H1 (cell line): Measurements from ENCODE around the gene ZPR1. TPM values are rescaled to one million over a fixed set of nuclear protein-coding genes. Genes with fewer than 3 reads are reported as not detected.

Experiments used
- CTCF ChIA-PET: fragments of 300-600 bp; sonication (Branson Sonifier 250); formaldehyde crosslinking; loops from one replicate; lab custom pipeline; 2021; ENCODE audit not compliant: partially characterized antibody; lab: Charles Lee
- POLR2A ChIA-PET: fragments of 300-600 bp; sonication (Branson Sonifier 250); formaldehyde crosslinking; loops from one replicate; lab custom pipeline; 2021; ENCODE audit warnings: inconsistent platforms; ENCODE audit not compliant: partially characterized antibody; lab: Charles Lee
- DNase-seq, 2 experiments: peaks; one replicate each; pipeline versions ENCODE4 v3.0.0 to v3.0.0-alpha.2; 2010 to 2022; ENCODE audit warnings: low spot score in 2 of 2, low read depth in 1 of 2, mixed read lengths in 1 of 2
- FAIRE-seq: peaks from 2 replicates; lab custom pipeline; 2011; peaks lifted over from hg19 to GRCh38; lab: Jason Lieb, UNC
- H2AFZ ChIP-seq: 2 replicates; pipeline ENCODE4 v1.8.1; 2012; ENCODE audit warnings: low read length, inconsistent platforms
- H2AK5ac ChIP-seq: 2 replicates; pipeline ENCODE4 v1.6.1; 2013; ENCODE audit warnings: low read depth, low read length
- H2BK120ac ChIP-seq: replicated peaks from 2 replicates; pipeline ENCODE3; 2013; ENCODE audit warnings: low read depth, low read length, inconsistent platforms
- H2BK12ac ChIP-seq: 2 replicates; pipeline ENCODE4 v1.6.1; 2013; ENCODE audit warnings: low read depth, low read length
- H2BK15ac ChIP-seq: 2 replicates; pipeline ENCODE4 v1.6.1; 2013; ENCODE audit warnings: low read length
- H2BK20ac ChIP-seq: 2 replicates; pipeline ENCODE4 v1.6.1; 2013; ENCODE audit warnings: low read length
- H2BK5ac ChIP-seq: 2 replicates; pipeline ENCODE4 v1.6.1; 2013; ENCODE audit warnings: low read depth, low read length
- H3K14ac ChIP-seq: 2 replicates; pipeline ENCODE4 v1.6.1; 2013; ENCODE audit warnings: inconsistent platforms; ENCODE audit not compliant: insufficient read length
- H3K18ac ChIP-seq: 2 replicates; pipeline ENCODE4 v1.6.1; 2013; ENCODE audit warnings: low read length; ENCODE audit errors: extremely low read depth
- H3K23ac ChIP-seq: 2 replicates; pipeline ENCODE4 v1.6.1; 2013; ENCODE audit warnings: inconsistent platforms; ENCODE audit not compliant: insufficient read length
- H3K23me2 ChIP-seq: 2 replicates; pipeline ENCODE4 v1.6.1; 2013; ENCODE audit warnings: low read depth, low read length
- H3K27ac ChIP-seq: 2 replicates; pipeline ENCODE4 v1.6.1; 2011; ENCODE audit warnings: low read depth, low read length, inconsistent platforms
- H3K27me3 ChIP-seq, 4 experiments: replicated peaks in 1 of 4; 1 replicate in 1 of 4; 2 replicates in 3 of 4; pipeline versions ENCODE4 v1.6.1 to v1.8.1; 2011 to 2013; ENCODE audit warnings: low read length in 3 of 4, mild to moderate bottlenecking in 3 of 4, inconsistent platforms in 2 of 4, mixed read lengths in 2 of 4, moderate library complexity in 1 of 4; ENCODE audit not compliant: control insufficient read depth in 3 of 4, insufficient read depth in 3 of 4; ENCODE audit errors: extremely low read depth in 1 of 4
- H3K36me3 ChIP-seq, 4 experiments: 2 replicates each; pipeline versions ENCODE4 v1.6.1 to v1.8.1; 2011 to 2013; ENCODE audit warnings: mild to moderate bottlenecking in 4 of 4, low read length in 3 of 4, moderate library complexity in 2 of 4, control low read depth in 1 of 4, inconsistent platforms in 1 of 4; ENCODE audit not compliant: insufficient read depth in 4 of 4, control insufficient read depth in 2 of 4
- H3K4ac ChIP-seq: replicated peaks from 2 replicates; pipeline ENCODE3; 2013; ENCODE audit warnings: low read length, low read depth, mixed read lengths, inconsistent platforms; ENCODE audit not compliant: insufficient read length
- H3K4me1 ChIP-seq, 4 experiments: replicated peaks in 1 of 4; 1 replicate in 1 of 4; 2 replicates in 3 of 4; pipeline versions ENCODE4 v1.6.1 to v1.8.1; 2011 to 2013; ENCODE audit warnings: low read length in 3 of 4, inconsistent platforms in 2 of 4, mixed read lengths in 1 of 4; ENCODE audit not compliant: insufficient read depth in 4 of 4, control insufficient read depth in 3 of 4
- H3K4me2 ChIP-seq, 2 experiments: 2 replicates each; pipeline versions ENCODE4 v1.6.1 to v1.8.1; 2011 to 2013; ENCODE audit warnings: low read depth in 2 of 2, low read length in 2 of 2, control low read depth in 1 of 2, inconsistent platforms in 1 of 2, mild to moderate bottlenecking in 1 of 2; ENCODE audit not compliant: insufficient read depth in 1 of 2
- H3K4me3 ChIP-seq, 4 experiments: fragments of 200-600, 300-600 bp in 1 of 4; sonication (generic), shearing (Covaris generic), sonication (Bioruptor Twin) in 1 of 4; 2 replicates each; pipeline versions ENCODE4 v1.5.1 to v1.8.1; 2011 to 2016; ENCODE audit warnings: low read length in 4 of 4, low read depth in 3 of 4, control low read depth in 2 of 4, inconsistent platforms in 2 of 4, mild to moderate bottlenecking in 2 of 4, mixed read lengths in 1 of 4, moderate library complexity in 1 of 4; ENCODE audit not compliant: insufficient read depth in 2 of 4; ENCODE audit errors: extremely low read depth in 1 of 4
- H3K56ac ChIP-seq: replicated peaks from 2 replicates; pipeline ENCODE3; 2013; ENCODE audit warnings: low read depth, mild to moderate bottlenecking, mixed read lengths, low read length, inconsistent platforms; ENCODE audit not compliant: insufficient read length
- H3K79me1 ChIP-seq: 2 replicates; pipeline ENCODE4 v1.6.1; 2013; ENCODE audit warnings: low read depth, low read length, control low read depth
- H3K79me2 ChIP-seq, 2 experiments: 2 replicates each; pipeline versions ENCODE4 v1.6.1 to v1.8.1; 2012 to 2013; ENCODE audit warnings: low read length in 2 of 2, mild to moderate bottlenecking in 2 of 2, inconsistent platforms in 1 of 2; ENCODE audit not compliant: insufficient read depth in 2 of 2, control insufficient read depth in 1 of 2
- H3K9ac ChIP-seq, 4 experiments: replicated peaks in 1 of 4; 1 replicate in 1 of 4; 2 replicates in 3 of 4; pipeline versions ENCODE4 v1.6.1 to v1.8.1; 2011 to 2013; ENCODE audit warnings: low read depth in 3 of 4, low read length in 3 of 4, control low read depth in 2 of 4, mild to moderate bottlenecking in 2 of 4, moderate library complexity in 2 of 4, inconsistent platforms in 1 of 4; ENCODE audit errors: extremely low read depth in 1 of 4
- H3K9me3 ChIP-seq, 2 experiments: 2 replicates each; pipeline versions ENCODE4 v1.6.1 to v1.8.1; 2012 to 2013; ENCODE audit warnings: mild to moderate bottlenecking in 2 of 2, moderate library complexity in 2 of 2, control low read depth in 1 of 2, inconsistent platforms in 1 of 2, low read depth in 1 of 2, low read length in 1 of 2, mixed read lengths in 1 of 2; ENCODE audit not compliant: insufficient read depth in 2 of 2
- H4K20me1 ChIP-seq, 2 experiments: replicated peaks in 1 of 2; 2 replicates each; pipeline versions ENCODE3 to v1.8.1; 2011 to 2013; ENCODE audit warnings: inconsistent platforms in 2 of 2, low read length in 2 of 2, mild to moderate bottlenecking in 1 of 2; ENCODE audit not compliant: insufficient read depth in 2 of 2, control insufficient read depth in 1 of 2
- H4K5ac ChIP-seq: 2 replicates; pipeline ENCODE4 v1.6.1; 2013; ENCODE audit warnings: low read length, low read depth, mixed read lengths, inconsistent platforms; ENCODE audit not compliant: insufficient read length
- H4K8ac ChIP-seq: 2 replicates; pipeline ENCODE4 v1.8.0; 2013; ENCODE audit warnings: mild to moderate bottlenecking, moderate library complexity, low read length, inconsistent platforms; ENCODE audit not compliant: insufficient read depth; ENCODE audit errors: extremely low read depth
- H4K91ac ChIP-seq: replicated peaks from 2 replicates; pipeline ENCODE3; 2013; ENCODE audit warnings: low read length, mixed read lengths, inconsistent platforms; ENCODE audit not compliant: insufficient read length
- CHD2 ChIP-seq: IDR thresholded peaks from 2 replicates; pipeline ENCODE4 v1.6.1; 2012; ENCODE audit warnings: low read length, improper control_type of control experiment
- EGR1 ChIP-seq: IDR thresholded peaks from 2 replicates; pipeline ENCODE4 v1.6.1; 2011; ENCODE audit warnings: low read depth, low read length, borderline replicate concordance
- NANOG ChIP-seq: IDR thresholded peaks from 2 replicates; pipeline ENCODE4 v1.6.1; 2011; ENCODE audit warnings: low read length, low read depth, mild to moderate bottlenecking, inconsistent platforms; ENCODE audit not compliant: insufficient read depth, poor library complexity, severe bottlenecking
- POLR2A ChIP-seq, 2 experiments: IDR thresholded peaks; 1 replicate in 1 of 2; 2 replicates in 1 of 2; pipeline ENCODE4 v1.6.1; 2011; ENCODE audit warnings: low read depth in 2 of 2, low read length in 2 of 2, mild to moderate bottlenecking in 2 of 2; ENCODE audit errors: control extremely low read depth in 1 of 2
- WGBS, 2 experiments: shearing (Covaris generic) in 1 of 2; methylation state at CpG; one replicate each; pipeline versions ENCODE4 v1.1.6 to v1.1.7; 2013 to 2015; ENCODE audit warnings: low lambda C conversion rate in 2 of 2, mixed read lengths in 2 of 2, inconsistent platforms in 1 of 2, low coverage in 1 of 2, missing lambda C conversion rate in 1 of 2; ENCODE audit not compliant: insufficient replicate concordance in 2 of 2, insufficient coverage in 1 of 2, insufficient read length in 1 of 2; ENCODE audit errors: extremely low coverage in 1 of 2, missing lambda C conversion rate in 1 of 2; 5-methylcytosine and 5-hydroxymethylcytosine counted together
- polyA plus RNA-seq, 7 experiments: library from polyadenylated mRNA; depleted of rRNA in 3 of 7; stranded (reverse) in 5 of 7; unstranded in 2 of 7; fragments of >200 nt in 5 of 7; fragments of 200-250 nt in 2 of 7; gene quantifications; 1 replicate in 5 of 7; 2 replicates in 1 of 7; 4 replicates in 1 of 7; pipeline versions ENCODE4 v1.2.1 to v1.2.3, GENCODE V29; 2011 to 2013; ENCODE audit warnings: missing spikeins in 2 of 7, mixed read lengths in 2 of 7
- total RNA-seq: library from RNA; stranded (reverse); fragmentation: NEBNext Ultra II Directional; extraction: Animal tissue kit (Norgen Biotek cat#: 25700); gene quantifications from 2 replicates; pipeline ENCODE4 v1.2.1, GENCODE V29; 2021

Gene ZPR1
- total and polyA plus RNA-seq, 2 of the 8 experiments (the other 6 are each of a cell fraction or from before 2014, with no cell fraction given): 36.7 to 70.5 TPM

GRCh38 chr11:116740741-116741140, 47.1 kb downstream of the ZPR1 start:
- no peak overlapping the region for H3K23ac ChIP-seq
- CTCF ChIA-PET: interaction anchor here (1.0 to 4.0 kb wide), 5 partner anchors 8 to 221 kb away, joined by 3 to 69 read pairs (median 4); no protein-coding TSS in a partner anchor
- H3K18ac ChIP-seq: no peak overlapping the region
- H3K79me2 ChIP-seq: no peaks in the 10 kb centered on the region
- WGBS, 2 experiments: 86% methylated on average over 4 of the region's 4 CpGs; no CpG with 5 or more reads in 1 of the 2 experiments
- no peaks in the 10 kb centered on the region for H3K9me3 ChIP-seq
- POLR2A ChIA-PET: interaction anchor here (1.2 kb wide), 1 partner anchor 9 kb away, joined by 3 read pairs; no protein-coding TSS in a partner anchor
- H4K91ac ChIP-seq: no peak overlapping the region
- no peak overlapping the region for H2BK12ac ChIP-seq
- no peak for FAIRE-seq
- no peak overlapping the region for H3K14ac ChIP-seq
- no peak overlapping the region for H2AK5ac ChIP-seq
- H2BK120ac ChIP-seq: no peak overlapping the region
- no peak overlapping the region for H4K8ac ChIP-seq
- peaks cover 0 to 4% (median 0%) of the 10 kb centered on the region in 4 experiments; a peak in 4 of 7 replicates for H3K4me1 ChIP-seq
- no peak overlapping the region for H2BK5ac ChIP-seq
- H3K4me3 ChIP-seq: no peak overlapping the region
- H4K5ac ChIP-seq: no peak overlapping the region
- H3K4me2 ChIP-seq: no peak overlapping the region
- no peak overlapping the region for H3K27ac ChIP-seq
- H4K20me1 ChIP-seq: no peaks in the 10 kb centered on the region
- no peaks in the 10 kb centered on the region for H3K23me2 ChIP-seq
- no peak overlapping the region for H3K56ac ChIP-seq
- H3K27me3 ChIP-seq: no peaks in the 10 kb centered on the region
- no peaks in the 10 kb centered on the region for H3K79me1 ChIP-seq
- no peaks in the 10 kb centered on the region for H3K36me3 ChIP-seq
- no peak overlapping the region for H2BK15ac ChIP-seq
- no peak overlapping the region for H2BK20ac ChIP-seq
- no peak overlapping the region for H3K4ac ChIP-seq
- H3K9ac ChIP-seq: no peak overlapping the region
- no peak for DNase-seq
- H2AFZ ChIP-seq: no peak overlapping the region
- no peak for TF ChIP-seq CHD2
- no peak for TF ChIP-seq POLR2A (IDR thresholded peaks at IDR 0.05; ENCODE audit: control extremely low read depth in 1 of 2, low read depth in 2 of 2, low read length in 2 of 2)
- TF ChIP-seq EGR1: no peak
- no peak for TF ChIP-seq NANOG
